NCI-H446 treated with DMSO at 0.1 percent for 48 hours (cell line): ENCODE results near the gene SPATA16.
"Not testable (repeated sequence)": the region's sequence is repeated elsewhere in the genome, so short reads cannot be mapped to it uniquely, and the experiment has no call there.

Experiments
- DNase-seq: peaks from one replicate; lab custom pipeline; 2025; lab: John Stamatoyannopoulos, UW

The SPATA16 gene, protein sequence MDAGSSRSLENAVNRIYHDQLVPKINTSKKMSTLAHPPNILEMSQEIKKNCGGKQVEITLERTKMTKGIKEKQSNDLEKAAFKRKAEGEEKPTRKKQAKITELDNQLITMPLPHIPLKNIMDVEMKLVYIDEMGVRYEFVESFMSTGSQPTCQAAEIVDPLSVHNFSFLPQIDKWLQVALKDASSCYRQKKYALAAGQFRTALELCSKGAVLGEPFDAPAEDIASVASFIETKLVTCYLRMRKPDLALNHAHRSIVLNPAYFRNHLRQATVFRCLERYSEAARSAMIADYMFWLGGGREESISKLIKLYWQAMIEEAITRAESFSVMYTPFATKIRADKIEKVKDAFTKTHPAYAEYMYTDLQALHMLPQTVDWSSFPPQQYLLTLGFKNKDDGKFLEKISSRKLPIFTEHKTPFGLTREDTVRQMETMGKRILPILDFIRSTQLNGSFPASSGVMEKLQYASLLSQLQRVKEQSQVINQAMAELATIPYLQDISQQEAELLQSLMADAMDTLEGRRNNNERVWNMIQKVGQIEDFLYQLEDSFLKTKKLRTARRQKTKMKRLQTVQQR

DNA sequence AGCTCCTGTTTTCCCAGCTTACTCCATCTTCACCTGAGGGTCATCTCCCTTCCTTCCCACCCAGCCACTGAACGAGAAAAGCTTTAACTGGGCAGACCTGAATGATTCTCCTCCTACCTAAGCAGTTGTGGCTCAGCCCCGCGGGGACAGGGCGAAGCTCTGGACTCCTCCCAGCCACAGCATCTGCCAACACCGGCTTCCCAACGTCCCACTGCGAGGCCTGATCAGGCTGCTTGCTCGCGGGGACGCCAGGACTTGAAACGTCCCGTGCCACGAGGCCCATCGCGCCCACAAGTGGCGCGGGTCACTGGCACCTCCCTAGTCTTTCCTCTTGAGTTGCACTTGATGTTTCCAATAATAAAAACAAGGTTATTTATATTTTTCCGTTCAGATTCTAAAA is at the start of gene SPATA16:
SPATA16 (minus strand) TSS at position 250 of the 400 bp plus-strand sequence. CDS start 23,504 bp downstream, outside the sequence.
- DNase-seq, result no peak

DNA sequence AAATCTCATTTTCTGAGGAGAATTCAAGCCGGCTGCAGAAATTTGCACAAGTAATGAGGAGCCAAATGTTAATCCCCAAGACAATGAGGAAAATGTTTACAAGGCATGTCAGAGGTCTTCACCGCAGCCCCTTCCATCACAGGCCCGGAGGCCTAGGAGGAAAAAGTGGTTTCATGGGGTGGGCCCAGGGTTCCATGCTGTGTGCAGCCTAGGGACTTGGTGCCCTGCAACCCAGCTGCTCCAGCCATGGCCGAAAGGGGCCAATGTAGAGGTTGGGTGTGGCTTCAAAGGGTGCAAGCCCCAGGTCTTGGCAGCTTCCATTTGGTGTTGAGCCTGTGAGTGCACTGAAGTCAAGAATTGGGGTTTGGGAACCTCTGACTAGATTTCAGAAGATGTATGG is 42.0 kb upstream of the SPATA16 start:
- DNase-seq, result not testable (repeated sequence)

DNA sequence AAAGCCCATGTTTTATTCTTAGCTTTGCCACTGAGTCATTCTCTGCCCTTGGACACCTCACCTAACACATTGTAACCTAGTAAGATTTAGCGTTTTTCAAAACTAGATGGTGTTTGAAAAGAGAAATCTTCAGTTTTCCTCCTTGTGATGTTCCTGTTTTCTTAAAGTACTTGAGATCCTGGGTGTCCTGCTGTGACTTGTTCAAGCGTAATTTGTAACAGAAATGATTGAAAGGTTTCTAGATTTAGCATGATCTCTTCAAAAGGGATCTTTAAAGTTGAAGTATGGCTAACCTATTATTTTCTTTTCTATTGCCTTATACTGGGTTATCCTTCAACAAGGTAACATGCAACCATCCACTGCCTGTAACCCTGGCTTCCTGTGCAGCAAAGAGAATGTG is 32.6 kb upstream of the SPATA16 start:
- no peak for DNase-seq

DNA sequence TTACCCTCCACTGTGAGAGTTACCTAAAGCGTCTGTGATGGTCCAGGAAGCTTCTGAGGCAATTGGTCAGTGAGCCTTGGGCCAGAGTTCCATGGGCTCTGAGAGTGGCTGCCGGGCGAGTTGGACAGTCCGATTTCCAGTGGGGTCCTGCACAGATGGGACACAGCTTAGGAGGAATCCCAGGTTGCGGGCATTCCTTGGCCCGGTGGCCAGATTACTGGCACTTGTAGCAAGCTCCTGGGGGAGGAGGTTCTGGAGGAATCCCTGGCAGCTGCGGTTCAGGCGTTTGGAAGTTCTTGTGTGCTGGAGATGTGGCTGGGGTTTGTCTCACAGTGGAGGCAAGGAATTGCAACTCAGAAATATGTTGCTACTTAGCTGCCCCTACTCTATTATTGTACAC is 18.1 kb upstream of the SPATA16 start:
- not testable (repeated sequence) for DNase-seq

DNA sequence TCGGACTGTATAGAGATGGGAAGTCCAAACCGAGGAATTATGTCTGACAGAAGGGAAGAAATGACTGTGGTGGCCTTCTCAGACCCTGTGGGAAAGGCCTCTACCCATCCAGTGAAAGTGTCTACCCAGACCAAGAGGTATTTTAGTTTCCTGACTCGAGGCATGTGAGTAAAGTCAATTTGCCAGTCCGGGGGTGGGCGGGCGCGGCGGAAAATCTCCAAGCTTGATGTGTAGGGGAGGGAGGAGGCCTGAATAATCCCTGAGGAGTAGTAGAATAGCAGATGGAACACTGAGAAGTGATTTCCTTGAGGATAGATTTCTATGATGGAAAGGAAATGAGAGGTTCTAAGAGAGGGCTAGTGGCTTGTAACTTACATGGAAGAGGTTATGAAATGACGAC is 15.5 kb upstream of the SPATA16 start:
- not testable (repeated sequence) for DNase-seq

DNA sequence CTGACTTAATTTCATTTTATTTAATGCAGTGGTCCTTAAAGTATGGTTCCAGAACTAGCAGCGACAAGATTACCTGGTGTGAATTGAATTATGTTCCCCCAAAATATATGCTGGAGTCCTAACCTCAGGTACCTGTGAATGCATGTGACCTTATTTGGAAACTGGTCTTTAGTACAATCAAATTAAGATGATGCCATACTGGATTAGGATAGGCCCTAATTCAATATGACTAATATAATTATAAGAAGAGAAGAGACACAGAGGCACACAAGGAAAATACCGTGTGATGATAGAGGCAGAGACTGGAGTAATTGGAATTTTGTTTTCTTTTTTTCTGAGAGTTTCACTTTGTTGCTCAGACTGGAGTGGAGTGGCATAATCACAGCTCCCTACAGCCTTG is 12.6 kb upstream of the SPATA16 start:
- DNase-seq, result no peak

DNA sequence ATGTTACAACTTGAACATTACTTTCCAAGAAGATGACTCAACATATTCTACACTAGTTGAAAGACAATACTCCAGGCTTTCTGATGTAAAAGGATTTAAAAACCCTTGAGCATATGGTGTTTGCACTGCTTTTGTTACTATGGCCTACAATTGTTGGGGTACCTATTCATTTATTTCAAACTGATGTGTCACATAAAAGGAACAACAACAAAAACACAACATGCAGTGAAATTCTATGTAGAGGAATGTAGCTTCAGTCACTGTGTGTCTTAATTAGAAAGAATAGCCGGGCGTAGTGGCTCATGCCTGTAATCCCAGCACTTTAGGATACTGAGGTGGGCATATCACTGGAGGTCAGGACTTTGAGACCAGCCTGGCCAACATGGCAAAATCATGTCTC is 1.6 kb downstream of the SPATA16 start:
- DNase-seq, result no peak

DNA sequence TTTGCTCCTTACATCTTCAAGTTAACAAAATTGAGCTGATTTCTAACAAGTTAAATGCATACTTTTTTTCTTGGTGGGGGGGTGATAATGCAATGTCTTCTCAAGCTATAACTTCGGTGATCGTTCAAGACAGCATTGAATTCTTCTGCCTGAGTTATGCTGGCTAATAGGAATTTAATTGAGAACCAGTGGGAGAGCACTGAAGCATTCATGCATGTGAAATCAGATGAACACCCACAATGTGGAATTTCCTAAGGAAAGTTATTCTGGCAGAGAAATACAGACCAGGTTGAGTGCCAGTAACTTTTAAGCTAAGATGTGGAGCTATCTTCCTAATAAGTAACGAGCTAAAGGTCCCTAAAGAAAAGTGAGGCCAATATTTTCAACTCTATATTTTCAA is 3.0 kb downstream of the SPATA16 start:
- peak; percentile 78 for DNase-seq

DNA sequence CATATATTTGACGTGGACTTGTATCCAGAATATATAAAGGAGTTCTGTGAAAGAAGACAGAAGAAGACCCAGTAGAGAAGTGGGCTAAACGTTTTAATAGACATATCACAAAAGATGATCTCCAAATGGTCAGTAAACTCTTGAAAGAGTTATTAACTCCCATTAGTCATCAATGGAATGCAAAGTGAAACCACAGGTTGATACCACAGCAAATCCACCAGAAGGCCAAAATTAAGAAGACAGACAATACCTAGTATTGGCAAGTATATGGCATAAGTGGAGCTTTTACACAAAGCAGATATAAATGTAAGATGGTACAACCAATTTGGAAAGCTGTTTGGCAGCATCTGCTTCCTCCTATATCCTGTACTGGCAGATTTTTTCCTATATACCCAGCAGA is 6.0 kb downstream of the SPATA16 start:
- DNase-seq, result no peak

DNA sequence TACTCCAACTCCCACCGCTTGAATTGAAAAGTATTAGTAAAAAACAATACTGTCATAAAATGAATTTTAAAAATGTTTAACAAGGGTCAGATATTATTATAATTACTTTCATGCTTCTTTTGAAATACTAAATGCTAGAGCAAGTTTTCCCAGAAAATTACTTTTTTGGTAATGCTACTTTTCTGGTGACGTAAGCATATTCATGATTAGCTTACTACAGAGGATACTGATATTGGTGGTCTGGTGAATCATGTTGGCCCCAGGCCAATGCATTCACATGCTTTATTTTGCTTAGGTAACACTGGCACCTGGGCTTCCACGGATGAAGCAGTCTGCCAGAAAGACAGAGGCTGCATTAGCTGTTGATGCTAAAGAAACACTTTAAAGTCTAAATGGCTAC is 12.4 kb downstream of the SPATA16 start:
- no peak for DNase-seq

DNA sequence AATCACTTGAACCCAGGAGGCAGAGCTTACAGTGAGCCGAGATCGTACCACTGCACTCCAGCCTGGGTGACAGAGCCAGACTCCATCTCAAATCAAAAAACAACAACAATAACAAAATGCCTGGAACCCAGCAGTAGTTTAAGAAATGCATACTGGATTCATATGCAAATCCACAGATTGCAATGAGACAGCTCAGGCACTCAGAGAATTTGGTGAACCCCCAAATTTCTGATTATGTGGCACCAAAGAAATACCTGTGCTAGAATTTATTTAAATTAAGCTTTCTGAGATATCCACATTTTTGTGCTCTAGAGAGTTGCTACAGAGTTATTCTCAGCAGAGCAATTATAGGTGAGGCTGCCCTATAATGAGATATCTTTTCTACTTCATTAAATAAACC is 29.7 kb downstream of the SPATA16 start:
- DNase-seq, result no peak

DNA sequence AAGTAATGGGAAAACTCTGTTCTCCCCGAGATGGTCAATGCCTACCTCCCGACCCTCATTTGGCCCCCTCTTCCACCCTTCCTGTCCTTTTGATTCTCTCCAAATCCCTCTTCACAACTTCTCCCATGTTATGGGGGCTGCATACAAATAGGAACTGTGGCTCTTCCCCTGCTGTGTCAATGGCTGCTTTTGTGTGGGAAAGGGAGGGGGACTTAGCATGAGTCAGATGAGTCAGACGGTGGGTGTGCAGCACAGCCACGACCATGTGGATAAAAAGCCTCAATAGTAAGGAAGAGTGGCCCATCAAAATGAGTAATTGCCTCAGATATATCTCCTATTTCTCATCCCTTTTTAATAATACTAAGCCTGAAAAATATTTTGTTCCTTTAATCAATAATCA is 31.9 kb downstream of the SPATA16 start:
- DNase-seq, result no peak

DNA sequence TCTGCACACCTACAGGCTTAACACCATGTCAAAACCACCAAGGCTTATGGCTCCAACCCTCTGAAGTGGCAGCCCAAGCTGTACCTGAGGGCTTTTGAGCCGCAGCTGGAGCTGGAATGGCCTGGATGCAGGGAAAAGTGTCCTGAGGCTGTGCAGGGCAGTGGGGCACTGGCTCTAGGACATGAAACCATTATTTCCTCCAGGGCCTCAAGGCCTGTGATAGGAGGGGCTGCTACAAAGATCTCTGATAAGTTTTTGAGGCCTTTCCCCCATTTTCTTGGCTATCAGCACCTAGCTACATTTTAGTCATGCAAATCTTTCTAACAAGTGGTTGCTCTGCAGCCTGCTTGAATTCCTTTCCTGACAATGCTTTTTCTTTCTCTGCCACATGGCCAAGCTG is 37.6 kb downstream of the SPATA16 start:
- no peak for DNase-seq

DNA sequence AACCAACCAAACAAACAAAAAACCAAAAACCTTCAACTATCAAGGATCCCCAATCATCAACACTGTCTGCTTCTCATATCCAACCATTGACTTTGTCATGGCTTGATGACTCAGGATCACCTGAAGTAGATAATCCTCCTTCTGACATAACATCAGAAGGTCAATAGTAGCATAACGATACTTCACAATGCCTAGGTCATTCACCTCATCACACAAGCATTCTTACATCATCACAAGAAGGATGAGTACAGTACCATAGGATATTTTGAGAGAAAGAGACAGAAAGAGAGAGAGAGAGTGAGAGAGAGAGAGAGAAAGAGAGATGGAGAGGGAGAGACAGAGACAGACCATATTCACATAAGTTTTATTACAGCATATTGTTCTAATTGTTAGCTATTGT is 42.1 kb downstream of the SPATA16 start:
- no peak for DNase-seq

DNA sequence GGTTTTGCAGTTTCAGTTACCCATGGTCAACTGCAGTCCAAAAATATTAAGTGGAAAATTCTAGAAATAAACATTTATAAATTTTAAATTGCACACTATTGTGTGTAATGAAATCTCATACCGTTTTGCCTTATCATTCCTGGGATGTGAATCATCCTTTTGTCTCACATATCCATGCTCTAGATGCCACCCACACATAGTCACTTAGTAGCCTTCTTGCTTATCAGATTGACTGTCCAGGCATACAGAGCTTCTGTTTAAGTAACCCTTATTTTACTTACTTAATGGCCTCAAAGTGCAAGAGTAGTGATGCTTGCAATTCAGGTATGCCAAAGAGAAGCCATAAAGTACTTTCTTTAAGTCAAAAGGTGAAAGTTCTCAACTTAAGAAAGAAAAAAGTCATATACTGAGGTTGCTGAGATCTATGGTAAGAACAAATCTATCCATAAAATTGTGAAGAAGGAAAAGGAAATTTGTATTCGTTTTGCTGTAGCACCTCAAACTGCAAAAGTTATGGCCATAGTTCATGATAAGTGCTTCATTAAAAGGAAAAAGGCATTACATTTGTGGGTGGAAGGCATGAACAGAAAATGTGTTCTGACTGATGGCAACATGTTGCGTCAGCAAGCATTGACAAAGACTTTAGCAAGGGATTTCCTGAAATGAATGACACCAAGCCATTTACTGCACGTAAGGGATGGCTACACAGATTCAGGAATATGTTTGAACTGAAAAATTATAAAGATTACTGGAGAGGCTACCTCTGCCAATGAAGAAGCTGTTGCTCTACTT is 43.8 kb downstream of the SPATA16 start:
- no peak for DNase-seq

DNA sequence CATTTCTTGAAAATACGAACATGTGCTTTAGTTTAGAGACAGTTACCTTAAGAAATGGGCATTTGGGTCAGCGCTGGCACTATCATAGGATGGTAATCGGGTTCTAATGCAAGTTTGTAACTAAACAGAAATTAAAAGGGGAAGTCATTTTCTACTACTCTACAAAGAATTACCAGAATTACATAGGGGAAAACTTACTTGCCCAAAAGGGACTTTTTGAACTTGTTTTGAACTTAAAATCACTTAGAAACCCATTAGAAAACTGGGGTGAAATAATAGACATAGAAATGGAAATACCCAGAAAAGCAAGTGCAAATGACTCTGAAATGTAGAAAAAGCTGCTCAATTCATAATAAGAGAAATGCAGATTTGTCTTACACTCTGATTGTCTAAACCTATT is 44.9 kb downstream of the SPATA16 start:
- no peak for DNase-seq

DNA sequence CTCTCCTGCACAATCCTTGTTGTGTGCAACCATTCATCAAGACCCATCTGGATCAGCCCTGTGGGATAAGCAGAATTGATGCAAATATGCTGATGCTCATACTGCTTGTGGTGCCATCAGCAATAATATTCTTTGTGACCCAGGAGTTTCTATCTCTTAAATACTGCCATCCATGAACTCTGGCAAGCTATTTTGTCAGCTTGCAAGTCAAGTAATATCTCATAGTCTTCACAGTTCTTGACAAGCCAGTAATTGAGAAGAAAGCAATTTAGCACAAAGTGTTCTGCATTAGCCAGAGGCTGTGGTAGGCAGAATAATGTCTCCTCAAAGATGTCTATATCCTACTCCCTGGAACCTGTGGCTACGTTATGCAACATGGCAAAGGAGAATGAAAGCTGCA is 49.0 kb downstream of the SPATA16 start:
- no peak for DNase-seq

DNA sequence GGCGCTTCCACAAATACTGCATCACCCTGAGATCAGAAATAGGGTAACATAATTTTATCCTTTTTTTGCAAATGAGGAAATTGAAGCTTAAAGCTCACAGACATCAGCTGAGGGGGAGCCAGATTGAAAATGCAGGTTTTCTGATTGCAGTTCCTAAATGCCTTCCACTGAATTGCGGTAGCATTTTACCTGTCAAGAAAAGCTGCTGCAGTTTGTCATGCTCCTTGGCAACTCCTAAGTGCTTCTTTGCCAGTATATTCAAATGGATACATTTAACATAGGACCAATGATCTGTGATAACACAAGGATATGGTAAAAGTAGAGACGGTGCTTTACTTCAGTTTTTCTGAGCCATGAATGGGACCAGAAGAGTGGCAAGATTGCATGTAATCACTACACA is 50.5 kb downstream of the SPATA16 start:
- no peak for DNase-seq

DNA sequence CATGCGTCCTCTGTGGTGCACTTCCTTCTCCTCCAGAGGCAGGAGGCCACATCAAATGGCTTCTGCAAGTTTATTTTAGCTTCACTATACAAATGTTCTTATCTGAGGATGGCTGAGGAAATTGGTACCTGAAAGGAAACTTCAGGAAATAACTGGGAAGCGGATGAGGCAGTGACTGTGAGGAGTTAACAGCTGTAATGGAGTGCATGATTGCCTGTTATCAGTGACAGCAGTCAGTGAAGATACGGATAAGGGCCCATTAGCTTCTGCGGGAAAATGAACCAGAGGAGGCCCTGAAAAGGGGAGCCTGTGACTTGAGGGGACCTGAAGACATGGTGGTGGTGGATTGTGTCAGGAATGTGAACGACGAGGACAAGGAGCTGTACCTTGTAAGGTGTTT is 51.8 kb downstream of the SPATA16 start:
- DNase-seq, result no peak

DNA sequence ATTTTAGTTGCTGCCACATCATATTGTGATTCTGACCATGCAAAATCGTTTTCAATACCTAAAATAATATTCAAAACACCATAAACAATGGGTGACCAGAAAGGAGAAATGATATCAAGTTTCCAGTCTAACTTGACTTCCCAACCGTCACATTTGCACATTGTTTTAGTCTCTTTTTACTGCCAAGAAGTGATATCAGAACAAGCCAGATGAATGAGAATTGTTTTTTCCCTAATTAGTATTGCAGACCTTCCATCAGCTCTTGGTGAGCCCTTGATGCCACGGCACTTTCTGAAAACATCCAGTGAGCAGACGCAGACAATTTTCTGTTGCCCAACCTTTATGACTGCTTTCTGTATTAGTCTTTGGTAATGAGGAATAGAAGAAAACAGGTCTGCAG is 62.5 kb downstream of the SPATA16 start:
- no peak for DNase-seq

DNA sequence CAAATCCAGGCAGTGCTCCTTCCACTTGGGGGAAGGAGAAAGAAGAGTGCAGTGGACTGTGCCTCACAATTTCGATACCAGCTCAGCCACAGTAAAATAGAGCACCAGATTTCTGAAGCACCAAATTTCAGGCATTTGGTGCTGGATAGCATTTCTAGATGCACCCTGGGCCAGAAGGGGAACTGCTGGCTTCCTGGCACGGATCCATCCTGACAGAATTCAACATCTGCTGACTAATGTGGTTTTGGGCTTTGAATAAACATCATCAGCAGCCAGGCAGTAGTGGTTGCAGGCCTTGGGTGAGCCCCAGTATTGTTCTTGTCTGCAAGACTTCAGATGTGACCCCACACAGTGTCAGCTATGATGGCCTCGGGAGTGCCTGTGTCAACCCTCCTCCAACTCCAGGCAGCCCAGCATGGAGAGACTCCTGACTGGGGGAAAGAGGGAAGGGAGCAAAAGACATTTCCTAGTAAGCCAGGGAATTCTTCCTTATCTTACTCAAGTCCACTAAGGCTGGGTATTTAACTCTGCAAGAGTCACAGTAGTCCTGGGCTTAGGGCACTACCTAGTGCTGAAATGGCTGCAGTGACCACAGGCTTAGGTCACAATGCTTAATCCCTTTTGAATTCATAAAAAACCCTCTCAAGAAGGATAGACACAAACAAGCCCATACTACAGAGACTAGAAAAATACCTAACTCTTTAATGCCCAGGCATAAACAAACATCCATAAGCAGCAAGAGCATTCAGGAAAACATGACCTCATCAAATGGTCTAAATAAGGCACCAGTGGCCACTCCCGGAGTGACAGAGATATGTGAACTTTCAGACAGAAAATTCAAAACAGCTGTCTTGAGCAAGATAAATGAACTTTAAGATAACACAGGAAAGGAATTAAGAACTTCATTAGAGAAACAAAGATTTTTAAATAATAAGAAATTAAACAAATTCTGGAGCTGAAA is 74.7 kb downstream of the SPATA16 start:
- peak; percentile 84 for DNase-seq

DNA sequence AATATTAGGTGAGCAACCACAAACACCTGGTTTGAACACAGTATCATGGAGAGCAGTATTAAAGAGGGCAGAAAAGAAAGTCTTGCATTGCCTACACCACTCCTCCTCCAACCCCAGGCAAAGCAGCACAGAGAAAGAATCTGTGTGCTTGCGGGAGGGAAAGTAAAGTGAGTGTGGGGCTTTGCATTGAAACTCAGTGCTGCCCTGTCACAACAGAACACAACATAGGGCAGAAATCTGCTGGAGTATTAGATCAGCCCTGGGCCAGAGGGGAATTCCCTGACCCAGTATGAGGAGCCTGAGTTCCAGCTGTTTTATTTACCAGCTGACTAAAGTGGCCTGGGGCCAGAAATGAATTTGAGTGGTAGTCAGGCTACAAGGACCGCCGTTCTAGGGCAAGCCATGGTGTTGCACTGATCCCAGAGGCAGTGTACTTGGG is 75.5 kb downstream of the SPATA16 start:
- DNase-seq, result peak; percentile 41
